Measurements from ENCODE around the gene ING2.
A peak's percentile ranks its signal among the peaks of the same experiment; 100 is the strongest.

ING2 gene

DNA sequence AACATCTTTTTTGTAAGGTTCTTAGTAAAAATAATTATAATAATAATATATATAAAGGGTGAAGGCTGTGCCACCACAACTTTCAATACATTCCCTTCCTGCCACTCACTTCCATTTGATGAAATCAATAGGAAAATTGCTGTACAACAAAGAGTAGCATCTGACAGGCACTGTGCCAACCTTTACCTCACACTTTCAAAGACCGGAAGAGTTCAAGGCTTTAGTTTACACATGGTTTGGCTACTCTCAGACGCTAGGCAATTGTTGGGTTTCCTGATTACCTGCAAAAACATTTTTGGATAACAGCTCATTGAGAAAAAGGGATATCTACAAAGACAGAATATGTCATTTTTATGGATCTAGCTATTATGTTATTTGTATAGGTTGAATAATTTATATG, 5.5 kb upstream of the ING2 start:
- no peak for DNase-seq (ENCODE audit: low spot score)
- TF ChIP-seq, protein P1, sequence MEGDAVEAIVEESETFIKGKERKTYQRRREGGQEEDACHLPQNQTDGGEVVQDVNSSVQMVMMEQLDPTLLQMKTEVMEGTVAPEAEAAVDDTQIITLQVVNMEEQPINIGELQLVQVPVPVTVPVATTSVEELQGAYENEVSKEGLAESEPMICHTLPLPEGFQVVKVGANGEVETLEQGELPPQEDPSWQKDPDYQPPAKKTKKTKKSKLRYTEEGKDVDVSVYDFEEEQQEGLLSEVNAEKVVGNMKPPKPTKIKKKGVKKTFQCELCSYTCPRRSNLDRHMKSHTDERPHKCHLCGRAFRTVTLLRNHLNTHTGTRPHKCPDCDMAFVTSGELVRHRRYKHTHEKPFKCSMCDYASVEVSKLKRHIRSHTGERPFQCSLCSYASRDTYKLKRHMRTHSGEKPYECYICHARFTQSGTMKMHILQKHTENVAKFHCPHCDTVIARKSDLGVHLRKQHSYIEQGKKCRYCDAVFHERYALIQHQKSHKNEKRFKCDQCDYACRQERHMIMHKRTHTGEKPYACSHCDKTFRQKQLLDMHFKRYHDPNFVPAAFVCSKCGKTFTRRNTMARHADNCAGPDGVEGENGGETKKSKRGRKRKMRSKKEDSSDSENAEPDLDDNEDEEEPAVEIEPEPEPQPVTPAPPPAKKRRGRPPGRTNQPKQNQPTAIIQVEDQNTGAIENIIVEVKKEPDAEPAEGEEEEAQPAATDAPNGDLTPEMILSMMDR (IDR thresholded peaks at IDR 0.05; ENCODE audit: extremely low read depth, insufficient read depth, missing control alignments) = no peak
- in situ Hi-C loops (cut with MboI; ENCODE audit: low pct_unique_long_range_greater_than_20kb, low sequenced_read_pairs, unreplicated experiment) = no loop called here

DNA sequence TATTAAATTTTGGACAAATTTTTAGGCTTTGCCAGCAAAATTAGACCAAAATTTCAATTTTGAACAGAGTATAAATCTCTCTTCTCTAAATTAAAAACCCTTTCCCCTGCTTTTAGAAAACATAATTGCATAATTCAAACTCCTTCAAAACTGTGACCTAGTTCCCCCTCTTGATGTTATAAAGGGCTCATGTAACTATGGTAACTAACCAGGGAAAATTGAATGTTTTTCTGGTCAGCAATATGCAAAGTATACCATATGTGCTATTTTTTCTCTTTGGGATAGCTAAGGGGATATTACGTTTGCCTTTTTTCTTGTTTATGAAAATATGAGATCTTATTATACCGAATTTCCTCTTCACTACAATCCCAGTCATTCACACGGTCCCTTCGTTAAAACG, 5.1 kb upstream of the ING2 start:
- TF ChIP-seq, protein P1 (IDR thresholded peaks at IDR 0.05; ENCODE audit: extremely low read depth, insufficient read depth, missing control alignments) = no peak
- no peak for DNase-seq (ENCODE audit: low spot score)
- in situ Hi-C loops (cut with MboI; ENCODE audit: low pct_unique_long_range_greater_than_20kb, low sequenced_read_pairs, unreplicated experiment) = no loop called here

DNA sequence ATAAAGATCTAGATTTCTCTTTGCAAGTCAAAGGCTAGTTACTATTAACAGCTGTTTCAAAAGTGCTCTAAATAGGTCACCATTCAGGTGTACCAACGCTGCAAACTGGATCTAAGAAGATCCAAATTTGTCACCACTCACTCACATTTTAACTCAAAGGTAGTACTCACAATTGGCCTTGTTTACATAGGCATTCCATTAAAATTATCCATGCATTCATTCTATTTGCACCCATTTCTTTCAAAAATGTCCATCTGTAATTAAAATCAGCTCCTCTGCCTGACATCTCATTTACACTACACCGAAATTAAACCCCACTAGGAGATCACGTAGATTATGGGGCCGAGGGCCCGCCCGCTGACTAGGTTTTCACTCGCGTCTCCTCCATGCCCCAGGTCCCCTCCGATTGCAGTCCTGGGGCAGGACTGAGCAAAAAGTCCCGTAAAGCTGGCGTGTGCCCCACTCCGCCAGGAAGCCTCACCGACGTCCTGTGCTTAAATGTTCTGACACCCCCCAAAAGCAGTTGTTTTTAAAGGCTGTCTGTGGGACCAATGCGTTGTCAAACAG, 1.3 kb upstream of the ING2 start:
- in situ Hi-C loops (cut with MboI; ENCODE audit: low pct_unique_long_range_greater_than_20kb, low sequenced_read_pairs, unreplicated experiment) = no loop called here
- DNase-seq (ENCODE audit: low spot score) = no peak
- TF ChIP-seq, protein P1 (IDR thresholded peaks at IDR 0.05; ENCODE audit: extremely low read depth, insufficient read depth, missing control alignments) = no peak

DNA sequence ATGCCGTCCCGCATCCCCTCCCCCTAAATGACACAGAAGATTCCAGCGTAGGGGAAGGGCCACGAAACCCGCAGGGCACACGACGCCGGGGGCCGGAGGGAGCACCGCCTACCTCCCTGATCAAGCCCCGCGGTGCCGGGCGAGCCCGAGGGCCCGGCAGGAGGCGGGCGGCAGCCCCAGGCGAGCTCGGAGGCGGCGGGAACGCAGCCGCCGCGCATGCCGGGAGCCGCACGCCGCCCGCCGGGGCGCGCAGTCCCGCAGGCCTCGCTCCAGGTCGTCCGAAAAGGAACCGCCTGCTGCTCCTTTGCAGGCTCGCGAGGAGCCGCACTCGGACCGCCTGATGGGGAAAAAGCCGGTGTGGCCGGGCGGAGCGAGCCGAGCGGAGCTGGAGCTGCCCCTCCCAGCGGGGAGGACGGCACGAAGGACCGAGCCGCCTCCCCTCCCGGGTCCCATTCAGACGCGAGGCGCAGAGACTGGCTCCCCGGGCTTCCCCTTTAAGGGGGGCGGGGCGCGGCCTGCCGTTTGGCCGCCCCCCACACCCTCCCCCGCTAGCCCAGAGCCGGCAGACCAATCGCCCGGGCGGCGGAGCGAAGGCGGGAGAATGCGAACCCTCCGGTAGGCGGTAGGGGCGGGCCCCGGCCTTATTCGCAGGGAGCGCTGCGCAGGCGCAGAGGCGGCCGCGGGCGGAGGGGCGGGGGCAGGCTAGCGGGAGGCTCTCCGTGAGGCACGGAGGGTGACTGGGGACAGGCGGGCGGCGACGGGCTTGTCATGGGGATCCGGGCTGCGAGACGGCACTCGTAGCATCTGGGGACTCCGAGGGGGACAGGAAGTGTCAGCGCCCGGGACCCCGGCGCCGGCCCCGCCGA, 561 bp upstream of the ING2 start:
- in situ Hi-C loops (cut with MboI; ENCODE audit: low pct_unique_long_range_greater_than_20kb, low sequenced_read_pairs, unreplicated experiment) = no loop called here
- TF ChIP-seq, protein P1 (IDR thresholded peaks at IDR 0.05; ENCODE audit: extremely low read depth, insufficient read depth, missing control alignments) = peak; percentile 12
- DNase-seq (ENCODE audit: low spot score) = peak; percentile 97

DNA sequence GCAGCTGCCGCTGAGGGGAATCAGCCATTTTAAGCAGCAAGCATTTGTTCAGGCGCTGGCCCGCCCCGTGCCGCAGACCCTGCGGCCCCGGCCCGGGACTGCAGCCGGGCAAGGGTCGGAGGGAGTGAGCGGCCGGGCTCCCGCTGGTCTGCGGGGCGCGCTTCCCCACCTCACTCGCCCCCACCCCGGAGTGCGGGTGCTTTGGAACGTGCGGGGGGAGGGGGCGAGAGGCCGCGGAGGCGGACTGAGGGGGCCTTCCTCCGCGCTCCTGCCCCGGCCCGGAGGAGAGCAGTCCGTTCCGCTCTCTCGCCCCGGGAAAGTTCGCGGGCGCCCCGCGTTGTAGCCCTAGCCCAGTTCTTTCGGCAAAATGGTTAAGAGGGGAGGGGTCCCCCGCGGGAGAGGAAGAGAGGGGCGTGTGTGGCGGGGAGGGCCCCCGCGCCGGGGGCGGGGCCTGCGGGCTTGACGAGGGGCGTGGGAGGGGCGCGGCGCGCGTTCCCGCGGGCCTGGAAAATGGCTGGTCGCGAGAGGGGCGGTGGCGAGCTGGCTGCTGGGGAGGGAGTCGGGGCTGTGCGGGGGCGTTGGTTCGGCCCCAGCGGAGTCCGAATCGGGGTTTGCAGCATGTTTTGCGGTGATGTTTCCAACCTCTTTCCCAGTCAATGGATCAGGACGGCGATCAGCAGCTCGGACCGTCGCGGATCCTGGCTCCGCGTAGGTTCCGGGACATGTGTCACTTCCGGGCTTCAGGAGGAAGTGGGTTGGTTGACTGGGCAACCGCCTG, 942 bp downstream of the ING2 start:
- in situ Hi-C loops (cut with MboI; ENCODE audit: low pct_unique_long_range_greater_than_20kb, low sequenced_read_pairs, unreplicated experiment) = no loop called here
- DNase-seq (ENCODE audit: low spot score) = peak; percentile 86
- TF ChIP-seq, protein P1 (IDR thresholded peaks at IDR 0.05; ENCODE audit: extremely low read depth, insufficient read depth, missing control alignments) = no peak

DNA sequence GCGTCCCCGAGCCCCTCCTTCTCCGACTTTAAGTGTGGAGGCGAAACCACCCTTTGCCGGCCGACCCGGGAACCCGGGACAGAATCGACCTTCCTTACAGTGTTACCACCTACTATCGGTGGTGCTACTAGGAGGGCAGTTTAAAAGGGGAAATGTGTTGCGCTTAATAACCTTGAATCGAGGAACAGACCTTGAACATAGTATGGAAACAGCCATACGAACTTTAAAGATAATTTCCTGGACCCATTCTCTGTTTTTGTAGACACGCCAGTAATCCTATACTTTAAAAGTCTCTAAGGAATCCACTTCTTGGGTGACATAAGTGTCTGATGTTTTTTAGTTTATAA, 1.5 kb downstream of the ING2 start:
- TF ChIP-seq, protein P1 (IDR thresholded peaks at IDR 0.05; ENCODE audit: extremely low read depth, insufficient read depth, missing control alignments) = no peak
- in situ Hi-C loops (cut with MboI; ENCODE audit: low pct_unique_long_range_greater_than_20kb, low sequenced_read_pairs, unreplicated experiment) = no loop called here
- DNase-seq (ENCODE audit: low spot score) = no peak
